Measurements from ENCODE around the gene HPN. TPM values are rescaled to one million over a fixed set of nuclear protein-coding genes. Genes with fewer than 3 reads are reported as not detected.

The HPN gene
- total and polyA plus RNA-seq, 2 donors from 2014 or later, result 134 to 331 TPM

DNA sequence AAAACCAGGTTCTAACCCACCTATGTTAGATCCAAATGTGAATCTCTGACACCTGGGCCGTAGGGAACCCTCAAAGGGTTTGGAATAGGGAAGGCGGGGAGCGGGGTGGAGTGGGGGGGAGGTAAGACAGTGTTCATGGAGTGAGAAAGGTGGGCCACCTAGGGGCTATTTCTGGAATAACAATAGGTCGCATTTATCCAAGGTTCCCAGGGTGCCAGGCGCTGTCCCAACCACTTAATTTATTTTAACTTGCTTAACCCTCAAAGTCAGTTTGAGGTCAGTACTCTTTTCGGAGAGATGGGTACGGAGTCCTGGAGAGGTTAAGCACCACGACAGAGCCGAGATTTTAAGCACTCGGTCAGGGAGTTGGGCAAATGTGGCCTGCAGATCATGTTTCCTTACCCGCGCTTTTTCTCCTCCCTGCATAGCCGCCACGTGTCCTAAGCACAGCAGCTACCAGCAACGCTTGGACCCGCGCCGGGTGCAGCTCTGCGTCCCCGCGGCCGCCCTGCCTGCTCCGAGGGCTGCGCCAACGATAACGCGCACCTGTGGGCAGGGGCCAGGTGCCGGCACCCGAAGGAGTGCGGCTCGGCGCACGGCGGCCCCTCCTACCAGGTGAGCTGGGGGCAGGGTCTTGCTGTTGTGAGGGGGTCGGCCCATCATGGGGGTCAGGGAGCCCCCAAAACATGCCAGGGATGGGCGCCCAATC is 49.1 kb downstream of the HPN start:
- intact Hi-C loops (cut with DNase I), result no loop called here
- Histone ChIP-seq H3K4me1 (ENCODE audit: control insufficient read depth in 2 of 3, insufficient read depth in 2 of 3, low read depth in 1 of 3, low read length in 3 of 3) (no peaks in the 10 kb centered on the region), H3K9ac (ENCODE audit: low read length in 3 of 3) (peak overlapping the region in 1 of 3 donors; percentile 14), H3K9me3 (ENCODE audit: control insufficient read depth in 2 of 3, insufficient read depth in 1 of 3, low read length in 3 of 3) (no peaks in the 10 kb centered on the region), H3K4me3 (ENCODE audit: low read length in 3 of 3) (peak overlapping the region in 1 of 3 donors; percentile 22), H3K27ac (ENCODE audit: low read depth in 2 of 2, low read length in 2 of 2) (no peak overlapping the region), H3K36me3 (ENCODE audit: control insufficient read depth in 2 of 3, insufficient read depth in 3 of 3, low read length in 3 of 3) (no peaks in the 10 kb centered on the region), H3K27me3 (ENCODE audit: control insufficient read depth, insufficient read depth, low read length) (no peaks in the 10 kb centered on the region)
- FAIRE-seq (no peak), DNase-seq (peak in 4 of 5 donors; percentile 79 to 92 (median 84))
- peak; percentile 51 for TF ChIP-seq CTCF (IDR thresholded peaks at IDR 0.05; ENCODE audit: borderline replicate concordance, extremely low read depth, insufficient read depth)

DNA sequence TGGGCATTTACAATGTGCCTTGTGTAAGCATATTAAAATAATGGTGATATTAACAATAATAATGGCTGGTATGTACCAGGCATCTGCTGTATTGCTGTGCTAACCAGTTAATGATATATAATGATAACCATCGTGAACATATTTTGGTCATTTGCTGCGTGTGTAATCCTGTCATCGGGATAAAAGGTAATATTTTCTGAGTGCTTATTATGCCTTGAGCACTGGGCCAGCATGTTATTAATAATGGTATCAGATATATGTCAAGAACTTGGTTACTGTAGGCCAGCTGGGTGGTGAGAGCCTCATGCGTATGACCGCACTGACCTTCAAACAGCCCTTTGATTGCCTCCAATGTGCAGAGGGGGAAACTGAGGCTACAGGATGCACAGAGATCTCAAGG is 51.9 kb downstream of the HPN start:
- DNase-seq (no peak), FAIRE-seq (no peak)
- Histone ChIP-seq H3K36me3 (ENCODE audit: control insufficient read depth in 2 of 3, insufficient read depth in 3 of 3, low read length in 3 of 3) (no peaks in the 10 kb centered on the region), H3K9ac (ENCODE audit: low read length in 3 of 3) (no peak overlapping the region), H3K4me3 (ENCODE audit: low read length in 3 of 3) (no peak overlapping the region), H3K9me3 (ENCODE audit: control insufficient read depth in 2 of 3, insufficient read depth in 1 of 3, low read length in 3 of 3) (no peaks in the 10 kb centered on the region), H3K27me3 (ENCODE audit: control insufficient read depth, insufficient read depth, low read length) (no peaks in the 10 kb centered on the region), H3K4me1 (ENCODE audit: control insufficient read depth in 2 of 3, insufficient read depth in 2 of 3, low read depth in 1 of 3, low read length in 3 of 3) (no peaks in the 10 kb centered on the region), H3K27ac (ENCODE audit: low read depth in 2 of 2, low read length in 2 of 2) (no peak overlapping the region)
- intact Hi-C loops (cut with DNase I), result no loop called here
- no peak for TF ChIP-seq CTCF (IDR thresholded peaks at IDR 0.05; ENCODE audit: borderline replicate concordance, extremely low read depth, insufficient read depth)

- intact Hi-C loops (cut with DNase I), result no loop called here
- no peak for DNase-seq
These were observed 52.6 kb downstream of the HPN start for GRCh38 chr19:35093941-35094647.

More at GRCh38 chr19:35093941-35094647, 52.6 kb downstream of the HPN start:
- no peak overlapping the region for H3K27ac ChIP-seq (ENCODE audit: low read depth in 2 of 2, low read length in 2 of 2)
- no peaks in the 10 kb centered on the region for H3K36me3 ChIP-seq (ENCODE audit: control insufficient read depth in 2 of 3, insufficient read depth in 3 of 3, low read length in 3 of 3)
- no peak overlapping the region for H3K9ac ChIP-seq (ENCODE audit: low read length in 3 of 3)
- no peaks in the 10 kb centered on the region for H3K27me3 ChIP-seq (ENCODE audit: control insufficient read depth, insufficient read depth, low read length)
- H3K4me3 ChIP-seq (ENCODE audit: low read length in 3 of 3), result no peak overlapping the region
- no peaks in the 10 kb centered on the region for H3K4me1 ChIP-seq (ENCODE audit: control insufficient read depth in 2 of 3, insufficient read depth in 2 of 3, low read depth in 1 of 3, low read length in 3 of 3)
- no peaks in the 10 kb centered on the region for H3K9me3 ChIP-seq (ENCODE audit: control insufficient read depth in 2 of 3, insufficient read depth in 1 of 3, low read length in 3 of 3)
- no peak for FAIRE-seq
- no peak for TF ChIP-seq CTCF (IDR thresholded peaks at IDR 0.05; ENCODE audit: borderline replicate concordance, extremely low read depth, insufficient read depth)
